Parietal lobe (tissue), 1 donor: ENCODE data around the gene BRS3. TPM values are rescaled to one million over a fixed set of nuclear protein-coding genes. Genes with fewer than 3 reads are reported as not detected.

Experiments
- total RNA-seq: library from RNA; depleted of rRNA; stranded (reverse); fragments of >200 nt; gene quantifications from one replicate; pipeline ENCODE4 v1.2.3, GENCODE V29; 2014

Gene BRS3
- not detected for total RNA-seq

DNA sequence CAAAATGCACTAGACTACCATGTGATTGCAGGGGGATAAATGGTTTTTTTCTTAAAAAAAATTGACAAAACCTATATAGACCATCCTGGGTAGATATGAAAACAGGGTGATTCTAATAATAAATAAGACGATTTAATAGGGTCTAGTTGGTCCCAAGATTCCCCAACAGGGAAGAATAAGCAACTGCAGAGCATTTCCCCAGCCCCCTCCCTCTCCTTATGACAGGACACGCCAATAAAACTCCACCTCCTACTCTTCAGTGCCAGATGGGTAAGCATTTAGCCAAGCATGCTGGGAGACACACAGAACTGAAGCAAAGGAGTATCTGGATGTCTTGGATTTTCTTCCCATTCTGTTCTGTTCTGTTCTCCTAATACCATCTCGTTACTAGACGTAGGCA is at the start of gene BRS3:
TSS of gene BRS3 (plus strand) at position 301 of the 400 bp plus-strand sequence. CDS start 168 bp downstream, outside the sequence.

DNA sequence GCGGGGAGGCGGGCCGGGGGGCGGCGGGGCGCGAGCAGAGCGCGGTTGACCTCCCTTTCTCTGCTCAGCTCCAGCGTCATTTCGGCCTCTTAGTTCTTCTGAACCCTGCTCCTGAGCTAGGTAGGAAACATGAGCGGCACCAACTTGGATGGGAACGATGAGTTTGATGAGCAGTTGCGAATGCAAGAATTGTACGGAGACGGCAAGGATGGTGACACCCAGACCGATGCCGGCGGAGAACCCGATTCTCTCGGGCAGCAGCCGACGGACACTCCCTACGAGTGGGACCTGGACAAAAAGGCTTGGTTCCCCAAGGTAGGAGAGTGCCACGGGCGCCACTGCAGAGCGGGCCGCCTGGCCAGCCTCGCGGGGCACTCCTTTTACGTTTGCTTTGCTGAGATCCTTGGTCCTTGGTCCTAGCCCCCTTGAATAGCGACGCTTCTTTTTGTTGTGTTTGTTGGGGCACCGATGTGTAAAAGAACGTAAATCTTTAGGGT is 9.9 kb downstream of the BRS3 start, which contains the start of gene HTATSF1:
TSS of gene HTATSF1 (plus strand) at position 37 of the 497 bp plus-strand sequence. CDS start at position 130, 93 bp downstream.

DNA sequence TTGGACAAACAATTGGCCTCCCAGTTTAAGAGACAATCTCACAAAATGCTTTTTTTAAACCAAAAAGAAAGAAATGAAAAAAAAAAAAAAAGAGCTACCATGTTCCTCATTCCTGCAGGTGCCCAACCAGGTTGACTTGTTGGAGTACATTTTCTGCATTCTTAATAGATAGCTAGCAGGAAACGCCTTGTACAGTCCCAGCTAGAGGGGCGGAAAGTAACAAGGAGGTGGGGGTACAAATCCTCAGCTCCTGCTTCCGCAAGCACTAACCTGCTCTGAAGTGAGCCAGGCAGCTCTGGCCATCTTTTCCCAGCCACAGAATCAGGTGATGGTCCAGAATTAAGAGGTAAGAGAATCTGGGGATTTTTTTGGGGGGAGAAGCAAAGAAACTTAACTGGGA is 44.2 kb downstream of the BRS3 start, which contains the start of gene VGLL1:
TSS of gene VGLL1 (plus strand) at position 265 of the 400 bp plus-strand sequence. CDS start 3,806 bp downstream, outside the sequence.

Other genes starting within 250 kb of the BRS3 start
- 0.94 TPM for gene MAP7D3, start 236.5 kb upstream of the BRS3 start, total RNA-seq
- gene ADGRG4, start 187.0 kb upstream of the BRS3 start, total RNA-seq: not detected
- gene HTATSF1, start 9.6 kb downstream of the BRS3 start, total RNA-seq: 77.6 TPM
- gene VGLL1, start 44.3 kb downstream of the BRS3 start, total RNA-seq: not detected
- not detected for gene CD40LG, start 160.2 kb downstream of the BRS3 start, total RNA-seq